Right lung (tissue), 5 donors: ENCODE measurements around the gene PITPNC1. TPM values are rescaled to one million over a fixed set of nuclear protein-coding genes. Genes with fewer than 3 reads are reported as not detected.
A peak's percentile ranks its signal among the peaks of the same experiment; 100 is the strongest.
"Not testable (repeated sequence)": the region's sequence is repeated elsewhere in the genome, so short reads cannot be mapped to it uniquely, and the experiment has no call there.

Experiments used
- DNase-seq, 2 donors: peaks; one replicate each; pipeline ENCODE4 v3.0.0-alpha.2; 2013
- polyA plus RNA-seq, 5 donors: library from polyadenylated mRNA; unstranded; fragments of 120-200 nt; gene quantifications; one replicate each; pipeline versions ENCODE4 v1.2.1 to v1.2.3, GENCODE V29; 2013; ENCODE audit warnings: inconsistent platforms in 1 of 5, low replicate concordance in 1 of 5; ENCODE audit not compliant: insufficient read length in 5 of 5, insufficient read depth in 1 of 5

The PITPNC1 gene
- polyA plus RNA-seq, 5 donors: 9.1 to 12.0 (median 10.1) TPM

GRCh38 chr17:67679225-67679624 is 302.1 kb downstream of the PITPNC1 start:
- no peak for DNase-seq

- DNase-seq: no peak
Observed at GRCh38 chr17:67679721-67680120, 302.6 kb downstream of the PITPNC1 start.

GRCh38 chr17:67680445-67681224 is 303.6 kb downstream of the PITPNC1 start:
- DNase-seq: no peak

DNA sequence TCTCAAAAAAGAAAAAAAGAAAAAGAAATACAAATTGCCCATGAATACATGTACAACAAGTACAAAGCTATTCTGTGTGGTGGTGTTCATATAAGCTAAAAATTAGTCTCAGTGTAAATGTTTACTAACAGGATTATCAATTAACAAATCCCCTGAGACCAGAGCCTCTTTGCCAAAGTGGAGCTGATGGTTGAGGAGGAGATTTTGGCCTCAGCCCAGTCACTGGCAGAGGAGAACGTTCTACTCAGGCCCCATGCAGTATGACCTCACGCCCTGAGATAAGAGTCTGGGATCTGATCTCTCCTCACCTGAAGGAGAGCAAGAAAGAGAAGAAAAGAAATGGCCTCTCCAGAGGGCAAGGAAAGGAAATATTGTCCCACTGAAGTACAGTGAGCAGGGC is 305.1 kb downstream of the PITPNC1 start:
- DNase-seq: no peak

GRCh38 chr17:67685351-67685750 is 308.3 kb downstream of the PITPNC1 start:
- no peak for DNase-seq

- DNase-seq: no peak
Observed at GRCh38 chr17:67686241-67686640, 309.2 kb downstream of the PITPNC1 start.

DNA sequence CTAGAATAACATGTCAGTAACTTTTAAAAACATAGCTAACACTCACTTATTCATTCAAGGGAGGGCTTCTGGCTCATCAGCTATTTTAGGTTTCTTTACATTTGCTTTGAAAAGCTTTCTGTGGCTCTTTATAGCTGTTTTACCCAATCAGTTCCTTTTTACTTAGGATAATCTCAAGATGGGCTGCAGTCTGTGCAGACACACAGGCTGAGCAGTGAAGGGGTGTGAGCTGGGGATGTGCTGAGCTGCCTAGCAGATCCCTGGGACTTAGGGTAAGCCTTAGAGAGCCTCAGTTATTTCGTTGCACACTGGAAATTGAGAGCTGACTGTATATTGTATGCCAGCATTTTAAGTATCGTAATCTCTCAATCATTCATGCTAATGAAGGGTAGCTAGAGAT is 310.4 kb downstream of the PITPNC1 start:
- DNase-seq: no peak

- peak; percentile 20 to 61 for DNase-seq
Observed at GRCh38 chr17:67689534-67690177, 312.6 kb downstream of the PITPNC1 start.

DNA sequence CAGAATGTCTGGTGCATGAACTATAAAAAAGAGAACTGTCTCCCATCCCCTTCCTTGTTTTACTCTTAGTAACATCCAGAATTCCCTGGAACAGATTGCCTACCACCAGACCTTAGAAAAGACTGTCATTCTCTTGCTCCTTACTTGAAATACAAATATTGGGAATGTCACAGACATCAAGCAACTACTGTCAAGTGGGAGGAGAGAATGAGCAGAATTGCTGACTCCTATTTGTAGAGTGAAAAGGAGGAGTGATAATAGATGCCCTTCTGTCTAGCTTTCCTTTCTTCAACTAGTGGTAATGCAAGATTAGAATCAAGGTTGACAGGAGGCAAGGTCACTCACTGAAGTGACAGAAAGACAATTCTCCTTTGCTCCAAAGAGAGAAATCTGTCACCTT is 316.7 kb downstream of the PITPNC1 start:
- DNase-seq: no peak

DNA sequence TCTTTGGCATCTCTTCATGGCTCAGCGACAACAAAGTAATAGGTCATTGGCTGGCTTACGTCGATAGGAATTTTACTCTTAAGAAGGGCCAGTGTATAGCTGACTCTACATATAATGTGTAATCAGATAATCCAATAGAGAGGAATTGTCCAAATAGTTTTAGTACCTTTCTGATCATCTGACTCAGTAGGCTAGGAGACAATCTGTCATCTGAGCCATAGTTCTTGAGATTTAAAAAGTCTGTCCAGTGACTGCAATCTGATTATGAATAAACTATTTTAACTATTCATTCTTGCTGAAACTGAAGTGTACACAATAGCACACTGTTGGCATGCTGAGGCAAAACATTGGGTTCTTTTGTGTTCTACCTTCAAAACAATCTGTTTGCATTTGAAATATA is 319.3 kb downstream of the PITPNC1 start:
- DNase-seq: no peak

DNA sequence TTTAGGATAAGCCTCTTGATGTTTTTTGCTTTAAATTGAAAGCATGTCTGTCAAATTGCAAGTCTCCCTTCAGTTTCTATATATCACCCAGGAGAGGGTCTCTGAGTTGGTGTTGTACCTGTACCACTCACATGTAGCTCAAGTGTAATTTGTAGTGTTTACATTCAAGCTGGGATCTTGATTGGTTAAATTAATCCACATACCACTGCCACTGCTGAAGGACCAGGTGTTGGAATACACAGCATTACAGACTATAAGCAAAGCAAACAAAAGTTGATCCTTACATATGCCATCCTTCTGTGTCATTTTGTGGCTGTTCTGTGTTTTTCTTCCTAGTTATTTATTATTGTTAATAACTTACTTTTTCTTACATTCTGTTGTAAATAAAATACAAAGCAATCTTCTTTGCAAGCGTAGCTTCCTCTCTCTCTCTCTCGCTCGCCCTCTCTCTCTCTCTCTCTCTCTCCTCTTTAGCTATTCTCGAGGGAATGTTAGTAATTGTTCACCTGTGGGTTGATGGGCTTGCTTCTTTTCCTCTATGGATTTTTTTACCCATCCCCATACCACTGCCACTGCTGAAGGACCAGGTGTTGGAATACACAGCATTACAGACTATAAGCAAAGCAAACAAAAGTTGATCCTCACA is 319.9 kb downstream of the PITPNC1 start:
- no peak for DNase-seq

DNA sequence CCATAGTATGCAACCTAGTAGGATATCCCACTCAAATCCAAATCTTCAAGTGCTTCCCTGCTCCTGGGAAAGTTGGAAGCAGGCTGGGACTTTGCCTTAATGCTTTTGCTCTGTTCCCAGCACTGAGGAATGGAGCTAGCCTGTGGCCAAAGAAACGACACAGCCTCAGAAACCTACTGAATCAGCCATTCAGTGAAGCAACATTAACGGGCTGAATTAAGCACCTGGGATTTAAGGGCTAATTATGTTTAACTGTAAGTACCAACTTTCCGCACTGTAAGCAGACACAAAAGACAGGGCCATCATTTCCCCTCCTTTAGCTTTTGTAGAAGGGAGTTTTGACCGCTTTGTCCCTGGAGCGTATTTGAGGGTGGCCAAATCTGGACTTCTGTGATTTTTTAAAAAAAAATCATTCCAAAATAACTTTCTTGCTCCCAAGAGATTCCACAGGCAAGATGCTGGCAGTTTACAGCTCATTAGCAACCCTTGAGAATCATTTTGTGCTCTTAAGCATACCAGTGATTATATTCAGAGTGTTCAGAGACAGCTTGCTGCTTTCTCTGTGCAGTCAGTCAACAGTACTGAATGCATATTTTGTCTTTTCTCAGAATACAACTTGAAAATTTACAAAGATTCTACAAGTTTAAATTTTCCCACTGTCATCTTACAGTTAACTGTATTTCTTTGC is 323.1 kb downstream of the PITPNC1 start:
- no peak for DNase-seq

- DNase-seq: no peak
Observed at GRCh38 chr17:67700725-67701119, 323.6 kb downstream of the PITPNC1 start.

- DNase-seq: not testable (repeated sequence)
Observed at GRCh38 chr17:67702861-67703260, 325.8 kb downstream of the PITPNC1 start.

DNA sequence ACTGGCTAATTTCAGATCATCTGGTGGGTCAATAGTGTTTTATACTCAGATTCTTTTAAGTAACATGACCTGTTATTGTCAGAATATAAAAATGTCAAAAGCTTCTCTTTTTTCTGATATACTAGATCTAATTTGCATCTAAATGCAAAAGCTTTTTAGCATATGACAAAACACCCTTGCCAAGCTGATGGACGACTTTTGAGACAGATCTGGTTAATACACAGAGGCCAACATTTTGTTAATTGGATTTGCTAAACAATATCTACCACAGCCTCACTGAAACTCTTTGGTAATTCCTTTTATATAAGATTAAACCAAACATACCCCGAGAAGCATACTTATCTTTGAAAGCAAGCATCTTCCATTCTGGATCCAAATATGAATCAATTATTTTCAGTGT is 330.4 kb downstream of the PITPNC1 start:
- DNase-seq: no peak

GRCh38 chr17:67708378-67708777 is 331.3 kb downstream of the PITPNC1 start:
- DNase-seq: no peak

- no peak for DNase-seq
Observed at GRCh38 chr17:67711916-67712315, 334.8 kb downstream of the PITPNC1 start.

- DNase-seq: no peak
Observed at GRCh38 chr17:67712375-67712774, 335.3 kb downstream of the PITPNC1 start.

DNA sequence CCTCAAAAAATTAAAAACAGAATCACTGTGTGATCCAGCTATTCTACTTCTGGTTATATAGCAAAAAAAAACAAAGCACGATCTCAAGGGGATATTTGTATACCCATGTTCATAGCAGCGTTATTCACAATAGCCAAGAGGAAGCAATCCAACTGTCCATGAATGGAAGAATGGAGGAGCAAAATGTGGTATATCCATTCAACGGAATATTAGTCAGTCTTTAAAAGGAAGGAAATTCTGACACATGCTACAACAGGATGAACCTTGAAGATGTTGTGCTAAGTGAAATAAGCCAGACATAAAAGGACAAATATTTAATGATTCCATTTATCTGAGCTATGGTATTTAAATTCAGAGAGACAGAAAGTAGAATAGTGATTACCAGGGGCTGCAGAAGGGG is 336.1 kb downstream of the PITPNC1 start:
- DNase-seq: no peak

DNA sequence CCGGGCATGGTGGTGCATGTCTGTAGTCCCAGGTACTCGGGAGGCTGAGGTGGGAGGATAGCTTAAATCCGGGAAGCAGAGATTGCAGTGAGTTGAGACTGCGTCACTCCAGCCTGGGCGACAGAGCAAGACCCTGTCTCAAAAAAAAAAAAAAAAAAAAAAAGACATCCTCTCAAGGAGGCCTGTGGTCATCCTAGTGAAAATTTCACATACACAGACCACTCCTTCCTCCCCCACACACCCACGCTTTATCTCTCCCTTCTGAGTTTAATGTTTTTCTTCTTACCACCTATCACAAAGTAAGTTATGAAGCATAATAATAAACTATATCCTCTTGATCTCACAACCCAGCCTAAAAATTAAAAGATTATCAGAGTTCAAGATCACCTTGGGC is 339.3 kb downstream of the PITPNC1 start:
- DNase-seq: no peak

- no peak for DNase-seq
Observed at GRCh38 chr17:67717192-67717623, 340.1 kb downstream of the PITPNC1 start.

DNA sequence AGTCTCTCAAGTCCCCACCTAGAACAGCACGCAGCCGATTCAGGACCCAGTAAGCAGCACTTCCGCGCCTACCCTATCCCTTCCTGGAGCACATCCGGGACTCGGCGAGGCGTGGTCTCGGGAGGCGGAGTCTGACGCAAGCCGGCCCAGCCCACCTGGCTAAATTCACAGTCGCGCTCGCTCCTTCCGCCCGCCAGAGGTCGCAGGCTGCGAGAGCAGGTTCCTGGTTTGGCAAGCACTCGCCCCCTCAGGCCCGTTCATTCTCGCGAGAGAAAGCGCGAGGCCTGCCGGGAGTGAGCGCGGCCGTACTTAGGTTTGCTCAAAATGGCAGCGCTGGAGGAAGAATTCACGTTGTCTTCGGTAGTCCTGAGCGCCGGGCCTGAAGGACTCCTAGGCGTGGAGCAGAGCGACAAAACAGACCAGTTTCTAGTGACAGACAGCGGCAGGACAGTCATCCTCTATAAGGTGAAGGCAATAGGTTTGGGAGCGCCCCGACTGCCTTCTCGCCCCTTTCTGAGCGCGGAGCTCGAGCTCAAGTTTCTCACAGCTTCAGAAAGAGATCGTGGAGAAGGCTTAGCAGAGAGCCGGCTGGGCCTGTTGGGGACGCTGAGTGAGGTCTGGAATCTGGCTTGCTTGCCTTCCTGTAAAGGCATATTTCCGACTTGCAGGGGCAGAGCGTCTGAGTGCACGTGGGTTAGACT is 340.7 kb downstream of the PITPNC1 start, which contains the start of gene NOL11:
Gene NOL11, plus strand, starts transcription at position 313 of the 701 bp plus-strand sequence. Its CDS starts 12 bp downstream, at position 325.
- peak; percentile 98 to 99 for DNase-seq
